ENCODE measurements around the gene GPR35.

DNA sequence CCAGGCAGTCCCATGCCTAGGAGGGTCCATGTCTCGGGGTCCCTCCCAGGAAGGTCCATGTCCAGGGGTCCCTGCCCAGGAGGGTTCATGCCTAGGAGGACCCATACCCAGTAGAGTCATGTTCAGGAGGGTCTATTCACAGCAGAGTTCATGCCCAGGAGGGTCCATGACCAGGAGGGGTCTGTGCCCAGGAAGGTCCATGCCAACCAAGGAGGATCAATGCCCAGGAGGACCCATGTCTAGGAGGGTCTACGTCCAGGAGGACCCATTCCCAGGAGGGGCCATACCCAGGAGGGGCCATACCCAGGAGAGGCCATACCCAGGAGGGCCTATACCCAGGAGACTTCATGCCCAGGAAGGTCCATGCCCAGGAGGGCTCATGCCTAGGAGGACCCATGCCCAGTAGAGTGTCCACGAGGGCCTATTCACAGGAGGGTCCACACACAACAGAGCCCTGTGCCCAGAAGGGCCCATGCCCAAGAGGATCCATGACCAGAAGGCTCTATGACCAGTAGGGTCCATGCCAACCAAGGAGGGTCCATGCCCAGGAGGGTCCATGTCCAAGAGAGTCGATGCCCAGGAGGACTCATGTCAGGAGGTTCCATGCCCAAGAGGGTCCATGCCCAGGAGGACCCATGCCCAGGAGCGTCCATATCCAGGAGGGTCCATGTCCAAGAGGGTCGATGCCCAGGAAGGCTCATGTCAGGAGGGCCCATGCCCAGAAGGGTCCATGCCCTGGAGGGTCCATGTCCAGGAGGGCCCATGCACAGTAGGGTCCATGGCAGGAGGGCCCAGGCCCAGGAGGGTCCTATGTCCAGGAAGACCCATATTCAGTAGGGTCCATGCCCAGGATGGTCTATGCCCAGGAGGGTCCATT is 10.1 kb downstream of the GPR35 start:
- TF ChIP-seq, protein P1, sequence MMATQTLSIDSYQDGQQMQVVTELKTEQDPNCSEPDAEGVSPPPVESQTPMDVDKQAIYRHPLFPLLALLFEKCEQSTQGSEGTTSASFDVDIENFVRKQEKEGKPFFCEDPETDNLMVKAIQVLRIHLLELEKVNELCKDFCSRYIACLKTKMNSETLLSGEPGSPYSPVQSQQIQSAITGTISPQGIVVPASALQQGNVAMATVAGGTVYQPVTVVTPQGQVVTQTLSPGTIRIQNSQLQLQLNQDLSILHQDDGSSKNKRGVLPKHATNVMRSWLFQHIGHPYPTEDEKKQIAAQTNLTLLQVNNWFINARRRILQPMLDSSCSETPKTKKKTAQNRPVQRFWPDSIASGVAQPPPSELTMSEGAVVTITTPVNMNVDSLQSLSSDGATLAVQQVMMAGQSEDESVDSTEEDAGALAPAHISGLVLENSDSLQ (IDR thresholded peaks at IDR 0.05), result no peak
- TF ChIP-seq ELF4 (IDR thresholded peaks at IDR 0.05) (no peak), SP1 (IDR thresholded peaks at IDR 0.05) (no peak)

All from HEK293T (cell line).